Adipose tissue (tissue), 3 donors: ENCODE results near the gene XKR3. TPM values are rescaled to one million over a fixed set of nuclear protein-coding genes. Genes with fewer than 3 reads are reported as not detected.
"Not testable (repeated sequence)": the region's sequence is repeated elsewhere in the genome, so short reads cannot be mapped to it uniquely, and the experiment has no call there.

Source experiments
- H3K27ac ChIP-seq: one replicate; pipeline ENCODE4 v1.5.1; 2013; ENCODE audit warnings: low read depth, low read length
- WGBS, 3 donors: extraction: QIAGEN DNeasy Blood & Tissue Kit; methylation state at CpG; one replicate each; pipeline ENCODE4 v1.1.7; 2013; 5-methylcytosine and 5-hydroxymethylcytosine counted together
- polyA plus RNA-seq, 3 donors: library from polyadenylated mRNA; stranded (reverse); fragments of 200-250 nt; gene quantifications; one replicate each; pipeline ENCODE4 v1.2.3, GENCODE V29; 2013
- donor health status: healthy with polysubstance abuse.
- donor health status: Bipolar disorder and iron deficiency.
- donor health status: healthy.

Gene XKR3
- polyA plus RNA-seq, 3 donors, result not detected

DNA sequence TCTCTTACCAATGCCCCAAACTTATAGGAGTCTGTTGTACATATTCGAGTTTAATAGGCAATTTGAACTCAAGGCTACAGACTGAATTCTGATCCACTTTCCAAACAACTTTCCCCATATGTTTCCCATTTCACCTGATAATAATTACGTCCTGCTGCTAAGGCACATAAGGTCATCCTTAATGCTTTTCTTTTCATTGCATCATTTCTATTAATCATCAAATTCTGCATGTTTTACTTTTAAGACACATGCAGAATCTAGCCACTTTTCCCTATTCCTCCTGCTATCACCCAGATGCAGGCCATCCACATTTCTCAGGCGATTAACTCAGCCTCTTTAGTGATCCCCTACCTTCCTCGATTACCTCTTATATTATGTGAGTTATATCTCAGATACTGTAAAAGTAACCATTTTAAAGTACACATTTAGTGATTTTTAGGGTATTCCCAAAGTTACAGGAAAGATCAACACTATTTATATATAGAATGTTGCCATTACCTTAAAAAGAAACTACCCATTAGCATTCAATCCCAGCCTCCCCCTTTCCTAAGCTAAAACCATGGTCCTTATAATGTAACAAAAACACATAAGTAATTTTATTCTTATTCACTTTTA is 14.9 kb downstream of the XKR3 start:
- whole genome bisulfite sequencing, 3 donors, result 62 to 82% (median 78%) methylated on average over 4 of the region's 4 CpGs
- no peak overlapping the region for H3K27ac ChIP-seq

DNA sequence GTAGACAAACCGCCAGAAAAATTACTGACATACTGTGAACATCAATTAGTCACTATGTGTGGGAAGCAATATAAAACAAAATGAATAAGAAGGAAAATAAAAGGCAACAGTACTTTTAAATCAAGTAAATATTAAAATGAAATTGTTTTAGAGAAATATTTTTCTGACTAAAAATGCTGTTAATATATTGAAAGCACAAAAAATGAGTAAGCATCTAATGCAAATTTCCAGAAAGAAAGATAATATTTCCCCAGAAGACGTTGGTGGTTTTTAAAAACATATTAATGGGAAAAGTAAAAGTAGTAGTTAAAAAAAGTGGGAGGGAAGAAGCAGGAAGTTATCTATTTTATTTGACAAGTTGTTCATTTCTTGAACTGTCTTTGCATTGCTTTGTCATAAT is 16.5 kb downstream of the XKR3 start:
- 40 to 51% (median 46%) methylated on average over 2 of the region's 2 CpGs for WGBS, 3 donors
- no peak overlapping the region for H3K27ac ChIP-seq

DNA sequence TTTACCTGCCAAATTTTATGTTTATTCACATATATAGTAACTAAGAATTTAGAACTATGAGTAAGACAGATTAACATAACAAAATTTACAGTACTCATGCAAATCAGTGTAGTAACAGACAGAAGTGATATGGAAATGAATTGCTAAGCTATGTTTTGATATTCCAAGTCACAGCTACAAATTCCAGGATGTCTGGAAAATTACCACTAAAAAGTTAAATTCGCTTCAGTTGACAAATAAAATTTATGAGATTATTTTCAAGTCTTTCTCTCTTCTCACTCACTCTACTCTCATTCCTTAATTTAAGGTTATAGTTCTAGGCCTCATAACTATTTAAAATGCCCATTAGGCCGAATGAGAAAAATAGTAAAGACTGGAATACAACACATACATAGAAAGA is 18.1 kb downstream of the XKR3 start:
- H3K27ac ChIP-seq, result no peak overlapping the region
- 37 to 60% (median 48%) methylated on average over 2 of the region's 2 CpGs for WGBS, 3 donors

DNA sequence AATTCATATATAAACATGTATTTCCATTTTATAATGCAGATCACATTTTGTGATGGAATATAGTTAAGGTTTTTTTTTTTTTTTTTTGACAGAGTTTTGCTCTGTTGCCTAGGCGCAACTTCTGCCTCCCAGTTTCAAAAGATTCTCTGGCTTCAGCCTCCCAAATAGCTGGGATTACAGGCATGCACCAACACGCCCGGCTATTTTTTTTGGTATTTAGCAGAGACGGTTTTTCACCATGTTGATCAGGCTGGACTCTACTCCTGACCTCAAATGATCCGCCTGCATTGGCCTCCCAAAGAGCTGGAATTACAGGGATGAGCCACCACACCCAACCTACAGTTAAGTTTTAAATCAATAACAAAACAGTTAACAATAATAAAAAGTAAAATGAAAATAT is 18.8 kb downstream of the XKR3 start:
- WGBS, 3 donors, result 76 to 86% (median 85%) methylated on average over 5 of the region's 5 CpGs

DNA sequence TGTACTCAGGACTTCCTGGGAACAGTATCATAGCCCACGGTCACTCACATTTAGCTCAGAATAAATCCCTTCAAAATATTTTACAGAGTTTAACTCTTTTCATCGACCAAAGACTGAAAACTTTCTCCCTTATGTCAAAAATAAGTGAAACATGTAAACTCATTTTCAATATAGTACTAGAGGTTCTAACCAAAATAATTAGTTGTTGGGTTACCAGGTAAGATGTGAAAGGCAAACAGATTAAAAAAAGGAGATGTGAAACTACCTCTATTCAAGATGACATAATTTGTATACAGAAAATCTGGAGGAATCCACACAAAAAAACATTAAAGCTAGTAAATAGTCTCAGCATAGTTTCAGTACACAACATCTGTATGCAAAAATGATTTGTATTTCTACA is 20.3 kb downstream of the XKR3 start:
- H3K27ac ChIP-seq, result no peak overlapping the region
- WGBS, 3 donors, result 45 to 70% (median 65%) methylated on average over 2 of the region's 2 CpGs

More for the DNA sequence above, 18.8 kb downstream of the XKR3 start:
- no peak overlapping the region for H3K27ac ChIP-seq

DNA sequence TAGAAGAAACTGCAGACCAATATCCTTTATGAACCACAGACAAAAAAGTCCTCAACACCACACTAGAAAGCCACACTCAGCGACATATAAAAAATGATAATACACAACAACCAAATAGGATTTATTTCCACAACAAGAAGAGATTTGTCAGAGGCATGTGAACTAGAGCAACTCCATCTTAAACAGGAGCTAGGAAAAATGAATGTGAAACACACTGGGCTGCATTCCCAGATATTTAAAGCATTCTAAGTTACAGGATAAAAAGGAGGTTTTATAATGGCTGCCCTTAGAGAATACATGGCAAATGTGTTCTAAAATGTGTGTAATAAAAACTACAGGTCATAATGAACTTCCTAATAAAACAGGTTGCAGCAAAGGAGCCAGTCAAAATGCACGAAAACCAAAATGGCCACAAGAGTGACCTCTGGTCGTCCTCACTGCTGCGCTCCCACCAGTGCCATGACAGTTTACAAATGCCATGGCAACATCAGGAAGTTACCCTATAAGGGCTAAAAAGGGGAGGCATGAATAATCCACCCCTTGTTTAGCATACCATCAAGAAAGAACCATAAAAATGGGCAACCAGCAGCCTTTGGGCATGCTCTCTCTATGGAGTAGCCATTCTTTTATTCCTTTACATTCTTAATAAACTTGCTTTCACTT is 21.8 kb downstream of the XKR3 start:
- 60 to 82% (median 79%) methylated on average over 4 of the region's 4 CpGs for WGBS, 3 donors
- no peak overlapping the region for H3K27ac ChIP-seq

DNA sequence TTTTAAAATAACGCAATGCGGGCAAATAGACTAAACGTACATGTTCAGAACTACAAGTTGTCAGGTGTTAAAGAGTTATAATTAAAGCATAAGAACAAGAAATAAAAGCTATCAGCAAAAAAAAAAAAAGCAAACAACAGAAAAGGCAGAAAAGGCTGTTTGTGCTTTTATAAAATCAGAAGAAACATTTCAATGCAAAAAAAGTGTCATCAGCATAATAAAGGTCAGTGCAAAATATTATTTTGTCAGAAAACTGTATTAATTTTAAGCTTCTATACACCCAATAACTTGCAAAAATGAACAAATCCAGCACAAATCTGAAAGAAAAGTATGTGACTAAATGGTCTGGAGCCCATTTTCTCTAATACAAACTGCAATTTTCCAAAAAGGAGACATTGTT is 23.6 kb downstream of the XKR3 start:
- H3K27ac ChIP-seq, result no peak overlapping the region
- 80 to 90% (median 90%) methylated on average over 3 of the region's 3 CpGs for WGBS, 3 donors

DNA sequence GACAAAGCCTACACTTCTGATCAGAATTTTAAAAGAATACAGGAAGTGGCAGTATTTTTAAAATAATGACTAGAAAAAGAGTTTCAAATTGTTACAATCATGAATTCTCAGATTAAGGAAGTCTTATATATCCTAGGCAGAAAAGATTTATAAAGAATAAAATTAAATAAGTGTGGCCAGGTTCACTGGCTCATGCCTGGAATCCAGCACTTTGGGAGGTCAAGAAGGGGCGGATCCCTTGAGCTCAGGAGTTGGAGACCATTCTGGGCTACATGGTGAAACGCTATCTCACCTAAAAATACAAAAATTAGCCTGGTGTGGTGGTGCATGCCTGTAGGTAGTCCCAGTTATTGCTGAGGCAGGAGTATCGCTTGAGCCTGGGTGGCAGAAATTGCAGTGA is 24.1 kb downstream of the XKR3 start:
- 72 to 90% (median 87%) methylated on average over 3 of the region's 3 CpGs for WGBS, 3 donors
- H3K27ac ChIP-seq, result no peak overlapping the region

DNA sequence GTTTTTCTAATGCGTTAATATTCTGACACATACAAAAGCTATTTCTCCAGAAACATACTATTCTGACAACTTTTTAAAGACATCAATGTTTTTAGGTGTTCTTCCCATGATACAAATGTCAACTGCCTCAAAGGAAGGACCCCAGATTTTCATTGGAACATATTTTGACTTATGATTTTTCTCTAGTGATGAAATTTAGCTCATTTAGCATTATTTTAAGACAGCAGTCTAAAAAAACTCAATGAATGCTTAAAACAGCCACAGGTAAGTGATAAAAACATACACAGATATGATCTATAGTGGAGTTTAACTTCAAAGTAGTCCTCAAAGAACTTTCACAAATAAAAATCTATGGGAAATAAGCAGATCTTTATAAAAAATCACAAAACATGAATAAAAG is 24.9 kb downstream of the XKR3 start:
- 70 to 92% (median 92%) methylated on average over 1 of the region's 1 CpG for WGBS, 3 donors
- no peak overlapping the region for H3K27ac ChIP-seq

DNA sequence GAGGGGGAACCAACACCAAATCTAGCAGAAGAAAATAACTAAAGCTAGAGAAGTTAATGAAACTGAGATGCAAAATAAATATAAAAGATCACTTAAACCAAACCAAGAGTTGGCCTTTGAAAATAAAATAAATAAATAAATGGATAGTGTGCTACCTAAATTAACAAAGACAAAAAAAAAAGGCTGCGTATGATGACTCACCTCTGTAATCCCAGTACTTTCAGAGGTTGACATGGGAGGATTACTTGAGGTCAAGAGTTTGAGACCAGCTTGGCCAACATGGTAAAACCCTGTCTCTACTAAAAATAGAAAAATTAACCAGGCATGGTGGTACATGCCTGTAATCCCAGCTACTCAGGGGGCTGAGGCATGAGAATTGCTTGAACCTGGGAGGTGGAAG is 29.7 kb downstream of the XKR3 start:
- WGBS, 3 donors, result 86 to 89% (median 89%) methylated on average over 1 of the region's 1 CpG
- H3K27ac ChIP-seq, result not testable (repeated sequence)

DNA sequence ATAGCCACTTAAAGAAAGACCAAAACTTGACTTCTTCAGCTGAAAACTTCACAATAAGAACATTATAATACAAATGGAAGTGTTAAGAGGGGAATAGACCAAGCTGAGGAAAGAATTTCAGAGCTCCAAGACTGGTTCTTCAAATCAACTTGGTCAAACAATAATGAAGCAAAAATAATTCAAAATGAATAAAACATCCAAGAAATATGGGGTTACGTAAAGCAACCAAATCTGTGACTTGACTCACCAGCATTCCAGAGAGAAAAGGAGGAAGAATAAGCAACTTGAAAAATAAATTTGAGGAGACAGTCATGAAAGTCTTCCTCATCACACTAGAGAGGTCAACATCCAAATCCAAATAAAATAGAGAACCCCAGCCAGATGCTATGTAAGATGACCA is 31.4 kb downstream of the XKR3 start:
- WGBS, 3 donors, result 90 to 92% (median 91%) methylated on average over 1 of the region's 1 CpG
- no peak overlapping the region for H3K27ac ChIP-seq

DNA sequence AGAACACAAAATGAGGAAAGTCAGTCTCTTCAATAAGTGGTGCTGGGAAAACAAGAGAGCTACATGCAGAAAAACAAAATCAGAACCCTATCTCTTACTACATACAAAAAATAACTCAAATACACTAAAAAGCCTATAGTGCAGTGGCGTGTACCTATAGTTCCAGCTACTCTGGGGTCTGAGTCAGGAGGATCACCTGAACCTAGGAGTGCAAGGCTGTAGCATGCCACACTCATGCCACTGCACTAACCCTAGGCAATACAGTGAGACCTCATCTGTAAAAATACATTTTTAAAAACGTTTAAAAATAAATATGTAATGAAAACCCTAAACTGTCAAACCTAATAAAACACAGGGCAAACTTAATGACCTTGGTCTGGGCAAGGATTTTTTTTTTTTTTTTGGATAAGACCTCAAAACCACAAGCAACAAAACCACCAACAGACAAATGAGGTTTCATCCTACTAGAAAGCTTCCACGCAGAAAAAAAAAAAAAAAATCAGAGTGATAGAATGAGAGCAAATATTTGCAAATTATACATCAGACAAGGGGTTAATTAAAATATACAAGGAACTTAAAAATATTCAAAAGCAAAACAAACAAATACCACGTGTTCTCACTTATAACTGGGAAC is 35.2 kb downstream of the XKR3 start:
- H3K27ac ChIP-seq, result no peak overlapping the region
- WGBS, 3 donors, result 35 to 39% (median 37%) methylated on average over 4 of the region's 4 CpGs

DNA sequence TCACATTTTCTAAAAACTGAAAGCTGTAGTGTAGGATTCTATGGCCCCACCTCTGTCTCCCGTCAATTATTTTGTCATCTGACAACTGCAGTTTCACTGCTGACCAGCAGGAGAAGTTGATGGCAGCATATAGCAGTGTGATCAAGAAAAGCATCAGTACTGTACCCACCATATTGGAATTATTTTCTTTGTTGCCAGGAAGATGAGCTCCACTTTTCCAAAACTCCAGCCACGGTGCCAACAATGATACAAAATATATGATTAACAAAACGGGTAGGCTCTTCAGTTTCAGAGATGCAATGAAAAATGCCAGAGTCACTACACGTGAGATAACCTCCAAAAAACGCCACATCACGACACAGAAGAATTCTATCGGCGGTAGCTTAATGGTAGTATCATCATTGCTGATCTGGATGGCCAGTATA is 41.3 kb downstream of the XKR3 start:
- 63 to 79% (median 74%) methylated on average over 8 of the region's 8 CpGs for WGBS, 3 donors
- H3K27ac ChIP-seq, result no peak overlapping the region

DNA sequence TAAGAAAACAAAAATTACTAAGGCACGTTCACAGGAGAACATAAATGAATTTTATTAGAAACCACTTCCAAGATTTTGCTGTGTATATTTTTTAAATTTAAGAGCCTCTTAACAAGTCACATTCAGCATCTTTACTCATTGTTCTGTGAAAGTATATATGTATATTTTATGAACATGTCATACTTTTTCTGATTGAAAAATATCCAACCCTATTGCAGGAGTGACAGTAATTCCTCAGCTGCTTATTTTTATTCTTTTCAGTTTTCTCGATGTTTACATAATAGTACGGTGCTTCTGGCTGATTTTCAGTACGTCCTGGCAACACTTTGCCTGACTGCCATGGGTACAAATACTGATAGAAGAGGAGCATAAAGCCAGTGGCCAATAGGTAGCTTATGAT is 41.8 kb downstream of the XKR3 start:
- no peak overlapping the region for H3K27ac ChIP-seq
- WGBS, 3 donors, result 59 to 78% (median 78%) methylated on average over 4 of the region's 4 CpGs

DNA sequence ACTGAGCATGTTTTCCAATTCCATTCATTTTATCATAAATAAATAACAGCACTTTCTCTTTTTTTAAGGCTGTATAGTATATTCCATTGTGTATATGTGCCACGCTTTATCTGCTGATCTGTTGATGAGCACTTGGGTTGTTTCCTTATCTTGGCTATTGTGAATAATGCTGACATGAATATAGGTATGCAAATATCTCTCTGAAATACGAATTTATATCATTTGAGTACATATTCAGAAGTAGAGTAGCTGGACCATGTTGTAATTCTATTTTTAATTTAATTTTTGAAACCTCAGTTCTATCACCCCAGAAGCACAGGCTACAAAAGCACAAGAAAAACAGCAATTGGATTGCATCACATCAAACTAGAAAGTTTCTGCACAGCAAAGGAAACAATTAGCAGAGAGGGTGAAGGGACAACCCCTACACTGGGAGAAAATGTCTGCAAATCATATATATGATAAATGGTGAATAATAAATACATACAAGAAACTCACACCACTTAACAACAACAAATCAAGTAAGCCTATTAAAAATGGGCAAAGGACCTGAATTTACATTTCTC is 43.4 kb downstream of the XKR3 start:
- 38 to 68% (median 45%) methylated on average over 2 of the region's 2 CpGs for WGBS, 3 donors
- no peak overlapping the region for H3K27ac ChIP-seq

DNA sequence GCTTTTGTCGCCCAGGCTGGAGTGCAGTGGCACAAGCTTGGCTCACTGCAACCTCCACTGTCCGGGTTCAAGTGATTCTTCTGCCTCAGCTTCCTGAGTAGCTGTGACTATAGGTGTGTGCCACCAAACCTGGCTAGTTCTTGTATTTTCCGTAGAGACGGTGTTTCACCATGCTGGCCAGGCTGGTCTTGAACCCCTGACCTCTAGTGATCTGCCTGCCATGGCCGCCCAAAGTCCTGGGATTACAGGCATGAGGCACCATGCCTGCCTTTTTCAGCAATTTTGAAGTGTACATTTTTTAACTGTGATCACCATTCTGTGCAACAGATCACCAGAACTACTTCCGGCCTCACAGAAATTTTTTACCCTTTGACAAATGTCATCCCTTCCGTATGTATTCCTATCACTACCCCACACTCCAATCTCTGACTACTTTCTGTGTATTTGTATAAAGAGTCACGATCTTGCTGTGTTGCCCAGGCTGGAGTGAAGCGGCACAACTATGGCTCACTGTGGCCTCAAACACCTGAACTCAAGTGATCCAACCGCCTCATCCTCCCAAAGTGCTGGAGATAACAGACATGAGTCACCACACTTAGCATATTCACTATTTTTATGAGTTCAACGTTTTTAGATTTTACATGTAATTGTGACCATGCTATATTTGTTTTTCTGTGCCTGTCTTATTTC is 44.0 kb downstream of the XKR3 start:
- WGBS, 3 donors, result 70 to 80% (median 77%) methylated on average over 11 of the region's 11 CpGs
- H3K27ac ChIP-seq, result no peak overlapping the region

DNA sequence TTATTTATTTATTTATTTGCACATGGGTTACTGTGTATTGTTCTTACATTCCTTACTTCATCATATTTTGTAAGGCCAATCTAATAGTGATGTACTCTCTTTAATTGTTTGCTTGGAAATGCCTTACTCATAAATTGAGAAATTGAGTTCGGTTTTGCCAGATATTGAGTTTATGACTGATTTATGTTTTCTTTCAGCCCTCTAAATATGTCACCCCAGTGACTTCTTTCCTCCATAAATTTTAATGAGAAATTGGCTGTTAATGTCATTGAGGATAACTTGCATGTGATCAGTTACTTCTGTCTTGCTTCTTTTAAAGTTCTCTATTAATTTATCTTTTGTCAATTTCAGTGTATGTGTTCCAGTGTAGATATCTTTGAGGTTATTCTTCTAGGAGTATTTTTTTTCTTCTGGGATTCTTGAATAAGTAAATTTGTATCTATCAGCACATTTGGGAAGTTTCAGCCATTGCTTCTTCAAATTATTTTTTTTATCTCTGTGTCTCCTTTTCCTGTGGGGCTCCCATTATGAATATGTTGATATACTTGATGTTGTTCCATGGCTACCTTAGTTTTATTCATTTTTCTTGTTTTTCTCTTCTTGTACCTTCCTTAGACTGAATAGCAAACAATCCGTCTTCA is 47.8 kb downstream of the XKR3 start:
- no peak overlapping the region for H3K27ac ChIP-seq
- WGBS, 3 donors, result 50 to 77% (median 64%) methylated on average over 2 of the region's 2 CpGs

DNA sequence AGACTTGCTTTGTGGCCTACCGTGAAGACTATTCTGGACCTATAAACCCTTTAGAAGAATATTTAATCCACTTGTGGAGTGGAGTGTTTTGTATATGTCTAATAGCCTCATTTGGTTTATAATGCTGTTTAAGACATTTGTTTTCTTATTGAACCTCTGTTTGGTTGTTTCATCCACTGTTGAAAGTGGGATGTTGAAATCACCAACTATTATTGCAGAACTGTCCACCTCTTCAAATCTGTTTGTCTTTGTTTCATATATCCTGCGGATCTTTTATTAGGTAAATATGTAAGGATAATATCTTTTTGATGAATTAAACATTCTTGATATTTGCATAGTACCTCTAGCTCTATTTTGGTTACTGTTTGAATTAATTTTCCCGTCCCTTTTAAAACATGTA is 49.1 kb downstream of the XKR3 start:
- WGBS, 3 donors, result 78 to 79% (median 79%) methylated on average over 3 of the region's 3 CpGs

More for the DNA sequence above, 49.1 kb downstream of the XKR3 start:
- H3K27ac ChIP-seq, result no peak overlapping the region
